MV-4-11 (cell line): ENCODE results near the gene NT5C2.
"Not testable (repeated sequence)": the region's sequence is repeated elsewhere in the genome, so short reads cannot be mapped to it uniquely, and the experiment has no call there.

Experiments used
- DNase-seq: peaks from one replicate; lab custom pipeline; 2025; lab: John Stamatoyannopoulos, UW

Gene NT5C2

DNA sequence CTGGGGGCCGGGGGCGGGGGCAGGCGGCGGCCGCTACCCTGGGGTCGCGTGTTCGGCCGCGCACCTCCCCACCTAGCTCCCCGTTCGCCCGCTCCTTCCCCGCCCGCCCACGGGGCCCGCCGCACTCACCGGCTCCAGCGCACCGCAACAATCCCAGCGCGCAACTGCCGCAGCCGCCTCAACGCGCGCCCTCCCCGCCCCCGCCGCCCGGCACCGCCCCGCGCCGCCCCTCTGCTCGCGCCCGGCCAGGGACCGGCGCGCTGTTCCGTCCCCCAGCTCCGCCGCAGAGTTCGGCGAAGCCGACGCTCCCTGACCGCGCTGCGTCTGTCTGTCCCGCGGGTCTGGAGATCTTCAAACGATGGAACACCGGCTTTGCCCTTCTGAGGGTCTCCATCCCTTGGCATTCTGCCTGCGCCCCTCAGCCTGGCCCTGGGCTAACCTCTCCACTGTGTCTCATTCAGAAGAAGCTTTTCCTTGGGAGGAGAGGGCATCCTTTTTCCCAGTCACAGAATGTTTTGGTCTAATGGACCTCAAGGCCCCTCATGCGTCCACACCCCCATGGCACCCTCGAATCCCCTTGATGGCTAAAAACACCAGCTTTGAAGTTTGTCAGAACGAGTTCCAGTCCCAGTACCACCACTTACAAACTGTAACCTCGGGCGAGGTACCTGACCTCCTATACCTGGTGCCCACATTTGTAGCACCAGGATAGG lies at the start of gene NT5C2:
Gene NT5C2, minus strand, starts transcription at position 166 of the 713 bp plus-strand sequence. CDS start 18,314 bp downstream, outside the sequence.
- DNase-seq, result peak; percentile 51

GRCh38 chr10:103241262-103242011 lies 48.4 kb upstream of the NT5C2 start:
- peak; percentile 46 for DNase-seq

GRCh38 chr10:103238506-103239252 lies 45.6 kb upstream of the NT5C2 start:
- no peak for DNase-seq

DNA sequence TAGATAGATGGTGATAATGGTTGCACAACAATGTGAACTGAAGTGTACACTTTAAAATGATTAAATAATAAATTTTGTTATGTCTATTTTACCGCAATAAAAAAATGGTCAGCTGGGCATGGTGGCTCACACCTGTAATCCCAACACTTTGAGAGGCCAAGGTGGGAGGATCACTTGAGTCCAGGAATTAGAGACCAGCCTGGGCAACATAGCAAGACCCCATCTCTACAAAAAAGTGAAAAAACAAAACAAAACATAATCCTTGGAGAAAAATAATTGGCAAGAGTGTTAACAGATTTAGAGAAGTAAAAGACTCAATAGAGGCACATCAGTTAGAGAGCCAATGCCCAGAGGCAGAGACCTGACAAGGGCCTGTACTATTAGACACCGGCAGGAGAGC lies 42.7 kb upstream of the NT5C2 start:
- DNase-seq, result no peak

- DNase-seq, result peak; percentile 39
Measured at GRCh38 chr10:103232772-103233488, 39.9 kb upstream of the NT5C2 start.

GRCh38 chr10:103232131-103232673 lies 39.1 kb upstream of the NT5C2 start:
- no peak for DNase-seq

DNA sequence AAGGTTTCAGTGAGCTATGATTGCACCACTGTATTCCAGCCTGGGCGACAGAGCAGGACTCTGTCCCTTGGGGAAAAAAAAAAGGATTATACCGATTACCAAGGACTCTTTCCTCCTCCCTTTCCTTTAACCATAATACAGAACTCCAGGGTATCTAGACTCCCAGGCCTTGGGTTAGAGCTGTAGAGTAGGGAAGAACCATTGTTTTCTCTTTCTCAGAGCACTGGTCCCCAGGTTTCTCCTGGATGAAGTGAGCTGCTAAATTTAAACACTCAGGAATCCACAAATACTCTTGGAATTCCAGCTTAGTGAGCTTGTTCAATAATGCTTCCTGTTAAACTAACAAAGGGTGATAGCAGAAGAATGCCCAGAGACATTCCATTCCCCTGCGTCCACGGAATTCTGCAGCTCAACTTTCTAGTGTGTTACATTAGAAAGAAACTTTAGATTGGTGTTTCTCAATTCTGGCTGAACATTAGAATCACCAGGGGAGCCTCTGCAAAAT lies 38.0 kb upstream of the NT5C2 start:
- DNase-seq, result no peak

DNA sequence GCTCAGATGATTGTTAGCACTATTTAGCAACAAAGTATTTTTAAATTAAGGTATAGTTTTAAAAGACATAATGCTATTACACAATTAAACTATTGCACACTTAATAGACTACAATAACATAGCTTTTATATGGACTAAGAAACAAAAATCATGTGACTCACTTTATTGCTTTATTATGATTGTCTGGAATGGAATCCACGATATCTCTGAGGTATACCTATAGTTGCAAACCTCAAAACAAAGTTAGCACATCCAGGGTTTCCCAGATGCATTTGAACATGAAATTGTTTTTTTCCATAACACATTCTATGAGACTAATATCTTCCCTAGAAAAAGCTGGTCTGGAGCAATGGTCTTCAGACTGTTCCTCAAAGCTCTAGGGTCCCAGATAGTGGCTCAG lies 34.3 kb upstream of the NT5C2 start:
- DNase-seq, result no peak

DNA sequence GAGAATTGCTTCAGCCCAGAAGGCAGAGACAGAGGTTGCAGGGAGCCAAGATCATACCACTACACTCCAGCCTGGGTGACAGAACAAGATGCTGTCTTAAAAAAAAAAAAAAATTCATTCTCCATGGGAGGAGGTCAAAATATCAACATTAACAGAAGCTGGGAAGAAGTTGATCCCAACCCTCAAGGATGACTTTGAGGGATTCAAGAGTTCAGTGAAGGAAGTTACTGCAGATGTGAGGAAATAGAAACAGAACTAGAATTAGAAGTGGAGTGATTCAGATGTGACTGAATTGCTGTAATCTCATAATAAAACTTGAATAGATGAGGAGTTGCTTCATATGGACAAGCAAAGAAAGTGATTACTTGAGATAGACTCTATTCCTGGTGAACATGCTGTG lies 32.9 kb upstream of the NT5C2 start:
- peak; percentile 1 for DNase-seq

GRCh38 chr10:103224721-103225120 lies 31.6 kb upstream of the NT5C2 start:
- DNase-seq, result peak; percentile 43

DNA sequence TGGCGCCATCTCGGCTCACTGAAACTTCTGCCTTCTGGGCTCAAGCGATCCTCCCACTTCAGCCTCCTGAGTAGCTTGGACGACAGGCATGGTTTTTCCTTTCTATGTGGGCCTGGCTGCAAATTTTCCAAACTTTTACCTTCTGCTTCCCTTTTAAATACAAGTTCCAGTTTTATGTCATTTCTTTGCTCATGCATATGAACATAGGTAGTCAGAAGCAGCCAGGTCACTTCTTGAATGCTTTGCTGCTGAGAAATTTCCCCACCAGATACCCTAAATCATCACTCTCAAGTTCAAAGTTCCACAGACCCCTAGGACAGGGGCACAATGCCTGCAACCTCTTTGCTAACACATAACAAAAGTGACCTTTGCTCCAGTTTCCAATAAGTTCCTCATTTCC lies 31.1 kb upstream of the NT5C2 start:
- DNase-seq, result peak; percentile 54

DNA sequence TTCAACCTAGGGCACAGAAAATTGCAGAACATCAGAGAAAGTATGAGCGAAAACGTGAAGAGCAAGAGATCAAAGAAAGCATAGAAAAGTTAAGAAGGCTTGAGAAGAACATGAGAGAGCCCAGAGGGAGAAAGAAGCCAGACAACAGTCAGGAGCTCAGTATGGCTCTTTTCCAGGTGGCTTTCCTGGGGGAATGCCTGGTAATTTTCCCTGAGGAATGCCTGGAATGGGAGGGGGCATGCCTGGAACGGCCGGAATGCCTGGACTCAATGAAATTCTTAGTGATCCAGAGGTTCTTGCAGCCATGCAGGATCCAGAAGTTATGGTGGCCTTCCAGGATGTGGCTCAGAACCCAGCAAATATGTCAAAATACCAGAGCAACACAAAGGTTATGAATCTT lies 23.3 kb upstream of the NT5C2 start:
- DNase-seq, result not testable (repeated sequence)

DNA sequence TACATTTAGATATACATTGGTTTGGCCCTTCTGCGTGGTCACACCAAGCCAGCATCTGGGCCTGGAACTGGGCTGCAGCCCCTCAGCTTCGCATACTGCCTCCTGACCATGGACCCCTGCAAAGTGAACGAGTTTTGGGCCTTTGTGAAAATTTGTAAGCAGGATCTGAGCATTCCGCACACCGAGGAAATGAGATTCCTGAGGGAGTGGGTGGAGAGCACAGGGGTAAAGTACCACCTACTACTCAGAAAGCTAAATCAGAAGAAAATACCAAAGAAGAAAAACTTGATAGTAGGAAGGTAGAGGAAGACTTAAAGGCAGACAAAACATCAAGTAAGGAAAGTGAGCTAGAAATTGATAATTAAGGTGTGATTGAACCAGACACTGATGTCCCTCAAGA lies 22.5 kb upstream of the NT5C2 start:
- no peak for DNase-seq

DNA sequence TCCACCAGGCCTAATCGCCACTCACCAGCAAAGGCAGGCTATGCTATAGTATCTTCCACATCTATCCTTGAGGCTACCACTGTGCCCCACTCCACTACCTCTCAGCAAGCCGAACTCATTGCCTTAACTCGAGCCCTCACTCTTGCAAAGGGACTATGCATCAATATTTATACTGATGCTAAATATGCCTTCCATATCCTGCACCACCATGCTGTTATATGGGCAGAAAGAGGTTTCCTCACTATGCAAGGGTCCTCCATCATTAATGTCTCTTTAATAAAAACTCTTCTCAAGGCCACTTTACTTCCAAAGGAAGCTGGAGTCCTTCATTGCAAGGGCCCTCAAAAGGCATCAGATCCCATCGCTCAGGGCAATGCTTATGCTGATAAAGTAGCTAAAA lies 17.2 kb upstream of the NT5C2 start:
- not testable (repeated sequence) for DNase-seq

DNA sequence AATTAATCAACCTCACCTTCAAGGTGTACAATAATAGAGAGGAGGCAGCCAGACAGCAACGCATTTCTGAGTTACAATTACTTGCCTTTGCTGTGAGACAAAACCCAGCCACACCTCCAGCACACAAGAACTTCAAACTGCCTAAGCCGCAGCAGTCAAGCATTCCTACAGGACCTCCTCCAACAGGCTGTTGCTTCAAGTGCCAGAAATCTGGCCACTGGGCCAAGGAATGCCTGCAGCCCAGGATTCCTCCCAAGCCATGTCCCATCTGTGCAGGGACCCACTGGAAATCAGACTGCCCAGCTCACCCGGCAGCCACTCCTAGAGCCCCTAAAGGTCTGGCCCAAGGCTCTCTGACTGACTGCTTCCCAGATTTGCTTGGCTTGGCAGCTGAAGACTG lies 14.6 kb upstream of the NT5C2 start:
- DNase-seq, result not testable (repeated sequence)

GRCh38 chr10:103207141-103207540 lies 14.1 kb upstream of the NT5C2 start:
- DNase-seq, result no peak

DNA sequence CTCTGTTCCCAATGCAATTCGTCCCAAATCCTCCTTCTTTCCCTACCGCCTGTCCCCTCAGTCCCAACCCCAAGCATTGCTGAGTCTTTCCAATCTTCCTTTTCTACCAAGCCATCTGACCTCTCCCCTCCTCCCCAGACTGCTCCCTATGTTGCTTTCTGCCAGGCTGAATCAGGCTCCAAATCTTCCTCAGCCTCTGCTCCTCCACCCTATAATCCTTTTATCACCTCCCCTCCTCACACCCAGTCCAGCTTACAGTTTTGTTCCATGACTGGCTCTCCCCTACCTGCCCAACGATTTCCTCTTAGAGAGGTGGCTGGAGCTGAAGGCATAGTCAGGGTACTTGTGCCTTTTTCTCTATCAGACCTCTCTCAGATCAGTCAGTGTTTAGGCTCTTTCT lies 13.6 kb upstream of the NT5C2 start:
- not testable (repeated sequence) for DNase-seq

GRCh38 chr10:103205401-103205800 lies 12.3 kb upstream of the NT5C2 start:
- DNase-seq, result not testable (repeated sequence)

DNA sequence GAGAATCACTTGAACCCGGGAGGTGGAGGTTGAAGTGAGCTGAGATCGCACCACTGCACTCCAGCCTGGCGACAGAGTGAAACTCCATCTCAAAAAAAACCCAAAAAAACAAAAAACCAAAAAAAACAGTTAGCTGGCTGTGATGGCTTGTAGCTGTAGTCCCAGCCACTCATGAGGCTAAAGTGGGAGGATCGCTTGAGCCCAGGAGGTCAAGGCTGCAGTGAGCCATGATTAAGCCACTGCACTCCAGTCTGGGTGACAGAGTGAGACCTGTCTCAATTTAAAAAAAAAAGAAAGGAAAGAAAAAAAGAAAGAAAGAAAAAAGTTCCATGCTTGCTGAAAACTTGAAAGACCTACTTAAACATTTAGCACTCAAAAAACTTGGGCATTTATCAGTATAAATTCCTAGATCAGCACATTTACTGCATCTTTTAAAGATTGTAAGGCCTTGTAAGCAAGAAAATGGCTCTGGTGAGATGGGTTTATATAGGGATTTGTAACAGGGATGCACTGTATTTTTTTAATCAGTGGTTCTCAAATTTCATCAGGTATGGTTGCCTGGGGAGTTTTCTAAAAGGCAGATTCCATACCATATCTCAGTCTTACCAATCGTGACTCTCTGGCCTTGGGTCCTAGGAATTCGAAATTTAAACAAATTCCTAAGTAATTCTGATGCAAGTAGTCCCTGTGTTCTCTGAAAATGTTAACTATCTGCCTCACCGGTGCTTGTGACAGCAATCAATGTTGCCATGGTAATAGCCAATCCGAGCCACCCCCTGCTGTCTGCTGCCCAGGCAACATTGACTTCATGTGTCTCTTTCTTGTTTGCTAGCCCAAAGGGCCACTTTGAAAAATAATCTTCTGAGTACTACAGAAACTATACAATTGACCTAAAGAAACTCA lies 11.5 kb upstream of the NT5C2 start:
- no peak for DNase-seq

GRCh38 chr10:103203466-103203865 lies 10.4 kb upstream of the NT5C2 start:
- no peak for DNase-seq

DNA sequence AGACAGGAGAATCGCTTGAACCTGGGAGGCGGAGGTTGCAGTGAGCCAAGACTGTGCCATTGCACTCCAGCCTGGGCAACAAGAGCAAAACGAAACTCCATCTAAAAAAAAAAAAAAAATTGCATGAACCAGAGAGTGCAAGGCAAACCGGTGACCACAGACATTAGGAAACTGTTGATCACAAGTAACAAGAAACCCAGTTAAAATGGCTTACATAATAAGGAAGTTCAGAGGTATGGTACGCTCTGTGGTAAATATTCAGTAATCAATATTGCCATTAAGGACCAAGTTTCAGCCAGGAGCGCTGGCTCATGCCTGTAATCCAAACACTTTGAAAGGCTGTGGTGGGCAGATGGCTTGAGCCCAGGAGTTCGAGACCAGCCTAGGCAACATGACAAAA lies 9.2 kb upstream of the NT5C2 start:
- DNase-seq, result peak; percentile 96
